CMK (cell line): ENCODE data around the gene PRDX2.
A peak's percentile ranks its signal among the peaks of the same experiment; 100 is the strongest.
"Not testable (repeated sequence)": the region's sequence is repeated elsewhere in the genome, so short reads cannot be mapped to it uniquely, and the experiment has no call there.

Source experiments
- DNase-seq: peaks from one replicate; pipeline ENCODE4 v3.0.0-alpha.2; 2010; ENCODE audit warnings: low read depth

Gene PRDX2

GRCh38 chr19:12825254-12826131 is 23.9 kb upstream of the PRDX2 start:
- DNase-seq = no peak

DNA sequence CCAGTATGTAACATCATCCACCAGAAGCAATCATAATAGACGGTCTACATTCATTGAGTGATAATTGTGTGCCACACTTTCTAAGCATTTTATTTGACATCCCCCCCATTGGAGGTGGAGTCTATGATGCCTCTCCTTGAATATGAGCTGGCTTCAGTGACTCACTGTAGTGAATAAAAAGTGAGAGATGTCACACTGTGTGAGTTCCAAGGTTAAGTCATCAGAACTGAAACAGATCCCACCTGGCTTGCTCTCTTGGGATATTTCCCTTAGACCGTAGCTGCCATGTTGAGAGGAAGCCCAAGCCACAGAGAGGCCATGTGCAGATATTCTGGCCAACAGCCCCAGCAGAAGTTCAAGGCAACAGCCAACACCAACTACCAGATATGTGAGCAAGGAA is 20.2 kb upstream of the PRDX2 start:
- no peak for DNase-seq

- not testable (repeated sequence) for DNase-seq
These were observed 16.2 kb upstream of the PRDX2 start for GRCh38 chr19:12817810-12818209.

DNA sequence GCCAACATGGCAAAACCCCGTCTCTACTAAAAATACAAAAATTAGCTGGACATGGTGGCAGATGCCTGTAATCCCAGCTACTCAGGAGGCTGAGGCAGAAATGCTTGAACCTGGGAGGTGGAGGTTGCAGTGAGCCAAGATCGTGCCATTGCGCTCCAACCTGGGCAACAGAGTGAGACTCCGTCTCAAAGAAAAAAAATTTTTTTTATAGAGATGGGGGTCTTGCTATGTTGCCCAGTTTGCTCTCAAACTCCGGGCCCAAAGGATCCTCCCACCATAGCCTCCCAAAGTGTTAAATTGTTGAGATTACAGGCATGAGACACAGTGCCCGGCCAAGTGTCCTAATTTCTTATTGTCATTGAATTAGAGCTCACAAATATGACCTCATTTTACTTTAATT is 15.6 kb upstream of the PRDX2 start:
- DNase-seq = not testable (repeated sequence)

- no peak for DNase-seq
These were observed 13.5 kb upstream of the PRDX2 start for GRCh38 chr19:12815088-12815487.

- DNase-seq = no peak
These were observed 4.9 kb upstream of the PRDX2 start, which contains the start of gene RNASEH2A for GRCh38 chr19:12806242-12807081. Gene RNASEH2A (plus strand): TSS chr19:12806584. CDS start chr19:12806674, 90 bp downstream.

GRCh38 chr19:12804051-12804450 is 2.5 kb upstream of the PRDX2 start:
- no peak for DNase-seq

- DNase-seq = no peak
These were observed 887 bp upstream of the PRDX2 start for GRCh38 chr19:12802267-12803106.

- no peak for DNase-seq
These were observed 606 bp downstream of the PRDX2 start for GRCh38 chr19:12800923-12801465.

GRCh38 chr19:12800466-12800770 is 1.2 kb downstream of the PRDX2 start:
- DNase-seq = no peak

DNA sequence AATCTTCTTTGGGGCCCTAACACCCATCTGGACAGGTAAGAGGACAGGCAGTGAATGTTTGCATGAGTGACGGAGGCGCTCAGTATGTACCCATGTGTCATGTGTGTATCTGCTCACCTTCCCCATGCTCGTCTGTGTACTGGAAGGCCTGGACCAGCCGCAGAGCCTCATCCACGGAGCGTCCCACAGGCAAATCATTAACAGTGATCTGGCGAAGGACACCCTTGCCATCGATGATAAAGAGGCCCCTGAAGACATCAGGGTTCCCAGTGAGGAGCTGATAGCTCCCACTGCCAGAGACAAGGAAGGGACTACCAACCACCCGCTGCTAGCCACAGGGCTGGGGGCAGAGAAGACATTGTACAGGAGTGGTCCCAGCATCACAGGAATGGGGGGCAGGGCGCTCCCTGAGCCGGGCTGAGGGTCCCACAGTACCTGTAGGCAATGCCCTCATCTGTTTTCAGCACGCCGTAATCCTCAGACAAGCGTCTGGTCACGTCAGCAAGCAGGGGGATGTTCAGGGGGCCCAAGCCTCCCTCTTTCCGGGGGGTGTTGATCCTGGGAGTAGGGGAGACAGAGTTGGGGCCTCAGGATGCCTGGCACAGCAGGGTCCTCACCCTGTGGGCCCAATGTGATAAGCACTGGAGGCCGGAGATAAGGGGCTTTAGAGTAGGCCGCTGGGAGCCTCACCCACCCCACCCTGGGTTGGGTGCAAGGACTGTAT is 1.7 kb downstream of the PRDX2 start:
- DNase-seq = no peak

DNA sequence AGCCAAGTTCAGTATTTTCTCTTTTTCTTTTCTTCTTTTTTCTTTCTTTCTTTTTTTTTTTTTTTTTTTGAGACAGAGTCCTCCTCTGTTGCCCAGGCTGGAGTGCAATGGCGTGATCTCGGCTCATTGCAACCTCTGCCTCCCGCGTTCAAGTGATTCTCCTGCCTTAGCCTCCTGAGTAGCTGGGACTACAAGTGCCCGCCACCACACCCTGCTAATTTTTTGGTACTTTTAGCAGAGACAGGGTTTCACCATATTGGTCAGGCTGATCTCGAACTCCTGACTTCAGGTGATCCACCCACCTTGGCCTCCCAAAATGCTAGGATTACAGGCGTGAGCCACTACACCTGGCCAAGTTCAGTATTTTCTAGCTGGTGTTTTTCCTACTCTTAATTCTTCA is 4.0 kb downstream of the PRDX2 start:
- DNase-seq = not testable (repeated sequence)

DNA sequence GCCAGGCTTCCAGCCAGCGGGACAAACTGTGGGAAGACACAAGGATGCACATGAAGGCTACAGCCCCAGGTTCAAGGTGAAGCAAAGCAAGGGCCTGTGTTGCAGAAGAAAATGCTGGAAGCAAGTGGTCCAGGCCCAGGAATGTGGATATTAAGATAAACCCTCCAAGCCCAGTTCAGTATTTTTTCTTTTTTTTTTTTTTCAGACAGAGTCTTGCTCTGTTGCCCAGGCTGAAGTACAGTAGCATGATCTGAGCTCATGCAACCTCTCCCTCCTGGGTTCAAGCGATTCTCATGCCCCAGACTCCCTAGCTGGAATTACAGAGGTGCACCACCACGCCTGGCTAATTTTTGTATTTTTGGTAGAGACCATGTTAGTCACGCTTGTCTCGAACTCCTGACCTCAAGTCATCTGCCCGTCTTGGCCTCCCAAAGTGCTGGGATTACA is 4.4 kb downstream of the PRDX2 start:
- no peak for DNase-seq

GRCh38 chr19:12796146-12797071 is 5.2 kb downstream of the PRDX2 start:
- DNase-seq = no peak

- DNase-seq = no peak
These were observed 6.6 kb downstream of the PRDX2 start for GRCh38 chr19:12794971-12795381.

DNA sequence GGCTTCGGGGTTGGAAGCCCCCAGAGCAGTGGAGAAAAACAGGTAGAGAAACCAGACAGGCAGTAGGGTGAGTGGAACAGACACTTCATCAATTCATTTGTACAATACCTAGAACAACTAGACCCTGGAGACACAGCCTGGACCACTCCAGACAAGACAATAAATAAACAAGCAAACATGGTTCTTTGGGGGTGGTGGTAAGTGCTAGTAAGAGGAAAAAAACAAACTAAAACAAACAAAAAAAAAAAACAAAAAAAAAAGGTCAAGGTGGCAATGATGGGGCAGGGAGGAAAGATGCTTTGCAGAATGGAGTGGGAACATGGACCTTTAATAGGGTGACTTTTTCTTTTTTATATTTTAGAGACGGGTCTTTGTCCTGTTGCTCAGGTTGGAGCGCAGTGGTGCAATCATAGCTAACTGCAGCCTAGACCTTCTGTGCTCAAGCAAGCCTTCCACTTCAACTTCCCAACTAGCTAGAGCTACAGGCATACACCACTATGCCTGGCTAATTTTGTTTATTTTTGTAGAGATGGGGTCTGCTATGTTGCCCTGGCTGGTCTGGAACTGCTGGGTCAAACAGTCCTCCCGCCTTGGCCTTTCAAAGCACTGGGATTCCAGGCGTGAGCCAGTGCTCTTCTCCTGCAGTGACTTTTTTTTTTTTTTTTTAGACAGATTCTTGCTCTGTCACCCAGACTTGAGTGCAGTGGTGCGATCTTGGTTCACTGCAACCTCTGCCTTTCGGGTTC is 7.2 kb downstream of the PRDX2 start:
- no peak for DNase-seq

DNA sequence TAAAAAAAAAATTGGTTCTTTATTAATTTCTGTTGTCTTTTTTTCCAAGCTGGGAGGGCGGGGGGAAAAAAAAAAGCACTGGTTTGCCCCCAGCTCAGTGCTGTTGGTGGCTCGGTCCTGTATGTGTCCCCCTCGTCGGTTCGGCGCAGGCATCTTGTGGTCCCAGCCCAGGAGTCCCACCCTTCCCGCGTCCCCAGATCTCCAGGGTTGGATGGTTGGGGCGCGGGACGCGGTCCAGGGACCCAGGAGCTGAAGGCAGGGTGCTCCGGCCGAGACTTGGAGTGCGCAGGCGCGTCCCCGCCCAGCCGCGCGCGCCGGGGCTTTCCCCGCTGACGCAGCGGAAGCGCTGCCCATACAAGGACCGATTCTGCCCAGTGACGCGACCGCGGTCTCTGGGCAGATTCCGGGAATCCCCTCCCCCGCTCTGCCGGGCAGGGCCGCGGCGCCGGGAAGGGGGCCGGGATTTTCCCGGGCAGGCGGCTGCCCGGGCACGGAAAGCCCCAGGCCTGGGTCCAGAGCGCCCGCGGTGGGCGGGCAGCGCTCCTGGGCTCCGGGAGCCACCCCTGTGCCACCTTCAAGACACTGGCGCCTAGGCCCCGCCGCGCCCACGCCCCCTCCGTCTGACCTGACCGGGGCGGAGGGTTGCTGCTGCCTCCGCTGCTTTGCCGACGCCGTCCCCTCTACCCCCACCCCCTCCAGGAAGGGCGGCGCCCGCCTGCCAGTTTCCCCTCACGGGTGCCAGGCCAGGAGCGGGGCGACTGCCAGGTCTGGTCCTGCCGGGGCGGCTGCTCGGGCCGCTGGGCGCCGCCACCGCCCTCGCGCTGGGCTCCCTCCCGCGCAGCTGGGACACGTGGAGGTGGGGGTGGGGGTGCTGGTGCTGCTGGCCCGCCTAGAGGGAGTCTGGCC is 8.1 kb downstream of the PRDX2 start:
- peak; percentile 78 for DNase-seq

DNA sequence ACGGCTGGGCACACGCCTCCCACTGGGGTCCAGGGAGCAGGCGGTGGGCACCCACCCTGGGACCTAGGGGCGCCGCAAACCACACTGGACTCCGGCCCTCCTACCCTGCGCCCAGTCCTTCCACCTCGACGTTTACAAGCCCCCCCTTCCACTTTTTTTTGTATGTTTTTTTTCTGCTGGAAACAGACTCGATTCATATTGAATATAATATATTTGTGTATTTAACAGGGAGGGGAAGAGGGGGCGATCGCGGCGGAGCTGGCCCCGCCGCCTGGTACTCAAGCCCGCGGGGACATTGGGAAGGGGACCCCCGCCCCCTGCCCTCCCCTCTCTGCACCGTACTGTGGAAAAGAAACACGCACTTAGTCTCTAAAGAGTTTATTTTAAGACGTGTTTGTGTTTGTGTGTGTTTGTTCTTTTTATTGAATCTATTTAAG is 8.7 kb downstream of the PRDX2 start:
- no peak for DNase-seq
